ENCODE results near the gene GABBR1. TPM values are rescaled to one million over a fixed set of nuclear protein-coding genes. Genes with fewer than 3 reads are reported as not detected.
A peak's percentile ranks its signal among the peaks of the same experiment; 100 is the strongest.

The GABBR1 gene
- total and polyA plus RNA-seq, 2 of the 13 experiments (the other 11 are each of a cell fraction or from before 2014, with no cell fraction given): 0.07 to 0.37 TPM

DNA sequence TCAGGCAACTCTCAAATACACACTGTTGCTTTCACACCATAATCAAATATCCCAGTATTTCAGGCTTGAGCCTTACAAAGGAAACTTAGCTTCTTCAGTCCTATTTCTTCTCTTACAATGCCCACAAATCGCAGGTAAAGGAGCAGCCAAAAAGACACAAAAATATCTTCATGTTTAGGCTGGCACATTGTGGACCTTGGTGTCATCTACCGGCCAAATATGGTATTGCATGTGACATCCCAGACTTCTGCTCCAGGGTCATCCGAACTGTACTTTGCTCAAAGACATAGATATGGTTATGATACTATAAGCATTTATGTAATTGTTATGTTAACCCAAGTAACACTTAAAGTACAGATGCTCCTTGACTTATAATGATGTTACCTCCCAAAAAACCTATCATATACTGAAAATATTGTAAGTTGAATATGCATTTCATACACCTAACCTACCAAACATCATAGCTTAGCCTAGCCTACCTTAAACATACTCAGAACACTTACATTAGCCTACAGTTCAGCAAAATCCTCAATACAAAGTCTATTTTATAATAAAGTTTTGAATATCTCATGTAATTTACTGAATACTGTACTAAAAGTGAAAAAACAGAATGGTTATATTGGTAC, 43.4 kb downstream of the GABBR1 start (continued):
- TF ChIP-seq, protein P1, sequence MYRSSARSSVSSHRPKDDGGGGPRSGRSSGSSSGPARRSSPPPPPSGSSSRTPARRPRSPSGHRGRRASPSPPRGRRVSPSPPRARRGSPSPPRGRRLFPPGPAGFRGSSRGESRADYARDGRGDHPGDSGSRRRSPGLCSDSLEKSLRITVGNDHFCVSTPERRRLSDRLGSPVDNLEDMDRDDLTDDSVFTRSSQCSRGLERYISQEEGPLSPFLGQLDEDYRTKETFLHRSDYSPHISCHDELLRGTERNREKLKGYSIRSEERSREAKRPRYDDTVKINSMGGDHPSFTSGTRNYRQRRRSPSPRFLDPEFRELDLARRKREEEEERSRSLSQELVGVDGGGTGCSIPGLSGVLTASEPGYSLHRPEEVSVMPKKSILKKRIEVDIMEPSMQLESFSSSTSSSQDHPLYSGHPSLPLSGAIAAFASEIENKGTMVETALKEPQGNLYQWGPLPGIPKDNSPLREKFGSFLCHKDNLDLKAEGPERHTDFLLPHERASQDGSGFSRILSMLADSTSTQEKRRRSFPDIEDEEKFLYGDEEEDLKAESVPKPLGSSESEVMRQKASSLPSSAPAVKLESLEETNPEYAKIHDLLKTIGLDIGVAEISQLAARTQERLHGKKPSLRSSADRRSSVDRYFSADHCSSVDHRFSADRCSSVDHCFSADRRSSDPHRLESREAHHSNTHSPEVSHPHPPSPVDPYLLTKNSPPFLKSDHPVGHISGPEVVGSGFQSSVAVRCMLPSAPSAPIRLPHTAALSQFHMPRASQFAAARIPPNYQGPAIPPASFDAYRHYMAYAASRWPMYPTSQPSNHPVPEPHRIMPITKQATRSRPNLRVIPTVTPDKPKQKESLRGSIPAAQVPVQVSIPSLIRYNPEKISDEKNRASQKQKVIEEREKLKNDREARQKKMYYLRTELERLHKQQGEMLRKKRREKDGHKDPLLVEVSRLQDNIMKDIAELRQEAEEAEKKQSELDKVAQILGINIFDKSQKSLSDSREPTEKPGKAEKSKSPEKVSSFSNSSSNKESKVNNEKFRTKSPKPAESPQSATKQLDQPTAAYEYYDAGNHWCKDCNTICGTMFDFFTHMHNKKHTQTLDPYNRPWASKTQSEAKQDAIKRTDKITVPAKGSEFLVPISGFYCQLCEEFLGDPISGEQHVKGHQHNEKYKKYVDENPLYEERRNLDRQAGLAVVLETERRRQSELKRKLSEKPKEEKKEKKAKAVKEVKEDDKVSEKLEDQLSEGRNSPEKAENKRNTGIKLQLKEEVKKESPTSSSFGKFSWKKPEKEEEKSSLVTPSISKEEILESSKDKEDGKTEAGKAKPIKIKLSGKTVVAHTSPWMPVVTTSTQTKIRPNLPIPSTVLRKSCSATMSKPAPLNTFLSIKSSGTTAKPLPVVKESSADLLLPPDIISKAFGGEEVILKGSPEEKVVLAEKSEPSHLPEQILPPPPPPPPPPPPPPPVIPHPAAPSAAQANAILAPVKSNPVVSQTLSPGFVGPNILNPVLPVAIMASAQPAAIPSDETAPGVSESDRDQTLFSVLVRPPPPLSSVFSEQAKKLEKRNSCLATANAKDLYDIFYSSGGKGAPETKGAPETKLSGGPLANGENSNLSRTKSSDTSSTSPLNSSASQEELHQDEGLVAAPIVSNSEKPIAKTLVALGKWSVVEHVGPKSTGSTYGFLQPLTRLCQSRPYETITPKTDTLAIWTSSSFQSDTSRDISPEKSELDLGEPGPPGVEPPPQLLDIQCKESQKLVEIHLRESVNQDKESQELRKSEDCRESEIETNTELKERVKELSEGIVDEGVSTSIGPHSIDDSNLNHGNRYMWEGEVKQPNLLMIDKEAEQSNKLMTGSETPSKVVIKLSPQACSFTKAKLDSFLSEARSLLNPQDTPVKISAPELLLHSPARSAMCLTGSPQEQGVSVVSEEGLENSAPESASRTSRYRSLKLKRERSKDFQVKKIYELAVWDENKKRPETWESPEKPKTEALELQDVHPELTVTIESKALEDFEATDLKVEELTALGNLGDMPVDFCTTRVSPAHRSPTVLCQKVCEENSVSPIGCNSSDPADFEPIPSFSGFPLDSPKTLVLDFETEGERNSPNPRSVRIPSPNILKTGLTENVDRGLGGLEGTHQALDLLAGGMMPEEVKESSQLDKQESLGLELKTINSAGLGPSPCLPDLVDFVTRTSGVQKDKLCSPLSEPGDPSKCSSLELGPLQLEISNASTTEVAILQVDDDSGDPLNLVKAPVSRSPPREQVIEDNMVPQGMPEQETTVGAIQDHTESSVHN (CRISPR knock-in tag; IDR thresholded peaks at IDR 0.05): no peak
- TF ChIP-seq SRSF1 (optimal IDR thresholded peaks at IDR 0.05; ENCODE audit: low read depth, low read length) (no peak), FLYWCH1 (CRISPR knock-in tag; IDR thresholded peaks at IDR 0.05) (no peak), JUN (CRISPR knock-in tag; IDR thresholded peaks at IDR 0.05) (no peak), KLF16 (CRISPR knock-in tag; IDR thresholded peaks at IDR 0.05) (peak in 1 of 2 experiments; percentile 45; a peak in 1 of 4 replicates), ZNF570 (CRISPR knock-in tag; IDR thresholded peaks at IDR 0.05; ENCODE audit: borderline replicate concordance) (no peak), HDAC6 (IDR thresholded peaks at IDR 0.05; ENCODE audit: low read depth, low read length) (no peak), ZNF446 (CRISPR knock-in tag; IDR thresholded peaks at IDR 0.05) (no peak), CAMTA2 (CRISPR knock-in tag; IDR thresholded peaks at IDR 0.05; ENCODE audit: borderline replicate concordance) (no peak), SMC3 (IDR thresholded peaks at IDR 0.05; ENCODE audit: low read length) (peak; percentile 92), ZNF136 (CRISPR knock-in tag; IDR thresholded peaks at IDR 0.05; ENCODE audit: low read depth) (no peak), ZNF143 (CRISPR knock-in tag; IDR thresholded peaks at IDR 0.05) (no peak), HOXA9 (CRISPR knock-in tag; IDR thresholded peaks at IDR 0.05; ENCODE audit: borderline replicate concordance) (no peak)
- TF ChIP-seq, protein P2, sequence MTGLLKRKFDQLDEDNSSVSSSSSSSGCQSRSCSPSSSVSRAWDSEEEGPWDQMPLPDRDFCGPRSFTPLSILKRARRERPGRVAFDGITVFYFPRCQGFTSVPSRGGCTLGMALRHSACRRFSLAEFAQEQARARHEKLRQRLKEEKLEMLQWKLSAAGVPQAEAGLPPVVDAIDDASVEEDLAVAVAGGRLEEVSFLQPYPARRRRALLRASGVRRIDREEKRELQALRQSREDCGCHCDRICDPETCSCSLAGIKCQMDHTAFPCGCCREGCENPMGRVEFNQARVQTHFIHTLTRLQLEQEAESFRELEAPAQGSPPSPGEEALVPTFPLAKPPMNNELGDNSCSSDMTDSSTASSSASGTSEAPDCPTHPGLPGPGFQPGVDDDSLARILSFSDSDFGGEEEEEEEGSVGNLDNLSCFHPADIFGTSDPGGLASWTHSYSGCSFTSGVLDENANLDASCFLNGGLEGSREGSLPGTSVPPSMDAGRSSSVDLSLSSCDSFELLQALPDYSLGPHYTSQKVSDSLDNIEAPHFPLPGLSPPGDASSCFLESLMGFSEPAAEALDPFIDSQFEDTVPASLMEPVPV (CRISPR knock-in tag; IDR thresholded peaks at IDR 0.05): no peak
- TF ChIP-seq, protein P3, sequence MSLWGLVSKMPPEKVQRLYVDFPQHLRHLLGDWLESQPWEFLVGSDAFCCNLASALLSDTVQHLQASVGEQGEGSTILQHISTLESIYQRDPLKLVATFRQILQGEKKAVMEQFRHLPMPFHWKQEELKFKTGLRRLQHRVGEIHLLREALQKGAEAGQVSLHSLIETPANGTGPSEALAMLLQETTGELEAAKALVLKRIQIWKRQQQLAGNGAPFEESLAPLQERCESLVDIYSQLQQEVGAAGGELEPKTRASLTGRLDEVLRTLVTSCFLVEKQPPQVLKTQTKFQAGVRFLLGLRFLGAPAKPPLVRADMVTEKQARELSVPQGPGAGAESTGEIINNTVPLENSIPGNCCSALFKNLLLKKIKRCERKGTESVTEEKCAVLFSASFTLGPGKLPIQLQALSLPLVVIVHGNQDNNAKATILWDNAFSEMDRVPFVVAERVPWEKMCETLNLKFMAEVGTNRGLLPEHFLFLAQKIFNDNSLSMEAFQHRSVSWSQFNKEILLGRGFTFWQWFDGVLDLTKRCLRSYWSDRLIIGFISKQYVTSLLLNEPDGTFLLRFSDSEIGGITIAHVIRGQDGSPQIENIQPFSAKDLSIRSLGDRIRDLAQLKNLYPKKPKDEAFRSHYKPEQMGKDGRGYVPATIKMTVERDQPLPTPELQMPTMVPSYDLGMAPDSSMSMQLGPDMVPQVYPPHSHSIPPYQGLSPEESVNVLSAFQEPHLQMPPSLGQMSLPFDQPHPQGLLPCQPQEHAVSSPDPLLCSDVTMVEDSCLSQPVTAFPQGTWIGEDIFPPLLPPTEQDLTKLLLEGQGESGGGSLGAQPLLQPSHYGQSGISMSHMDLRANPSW (CRISPR knock-in tag; IDR thresholded peaks at IDR 0.05; ENCODE audit: borderline replicate concordance): no peak
